GM12801 (cell line): ENCODE results near the gene RPLP1.
A peak's percentile ranks its signal among the peaks of the same experiment; 100 is the strongest.

Experiments used
- TF ChIP-seq, protein P1 (sequence below): IDR thresholded peaks from one replicate; pipeline ENCODE4 v1.5.1; 2011; ENCODE audit warnings: control low read depth; ENCODE audit not compliant: insufficient read length; ENCODE audit errors: extremely low read depth

RPLP1 gene

DNA sequence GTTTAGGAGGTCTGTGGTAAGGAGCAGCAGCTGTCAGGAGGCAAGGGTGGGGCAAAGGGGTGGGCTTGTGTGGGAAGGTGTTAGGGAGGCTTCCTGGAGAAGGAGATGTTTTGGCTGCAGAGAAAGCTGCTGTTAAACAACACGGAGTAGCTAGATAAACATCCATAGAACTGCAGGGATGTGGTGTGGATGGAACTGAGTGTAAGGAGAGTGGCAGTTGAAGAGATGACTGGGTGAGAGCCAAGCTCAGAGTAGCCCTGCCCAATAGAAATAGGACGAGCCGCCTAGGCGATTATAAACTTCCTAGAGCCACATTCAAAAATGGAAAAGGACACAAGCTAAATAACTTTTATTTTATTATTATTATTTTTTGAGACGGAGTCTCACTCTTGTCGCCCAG lies 19.9 kb downstream of the RPLP1 start:
- TF ChIP-seq, protein P1, sequence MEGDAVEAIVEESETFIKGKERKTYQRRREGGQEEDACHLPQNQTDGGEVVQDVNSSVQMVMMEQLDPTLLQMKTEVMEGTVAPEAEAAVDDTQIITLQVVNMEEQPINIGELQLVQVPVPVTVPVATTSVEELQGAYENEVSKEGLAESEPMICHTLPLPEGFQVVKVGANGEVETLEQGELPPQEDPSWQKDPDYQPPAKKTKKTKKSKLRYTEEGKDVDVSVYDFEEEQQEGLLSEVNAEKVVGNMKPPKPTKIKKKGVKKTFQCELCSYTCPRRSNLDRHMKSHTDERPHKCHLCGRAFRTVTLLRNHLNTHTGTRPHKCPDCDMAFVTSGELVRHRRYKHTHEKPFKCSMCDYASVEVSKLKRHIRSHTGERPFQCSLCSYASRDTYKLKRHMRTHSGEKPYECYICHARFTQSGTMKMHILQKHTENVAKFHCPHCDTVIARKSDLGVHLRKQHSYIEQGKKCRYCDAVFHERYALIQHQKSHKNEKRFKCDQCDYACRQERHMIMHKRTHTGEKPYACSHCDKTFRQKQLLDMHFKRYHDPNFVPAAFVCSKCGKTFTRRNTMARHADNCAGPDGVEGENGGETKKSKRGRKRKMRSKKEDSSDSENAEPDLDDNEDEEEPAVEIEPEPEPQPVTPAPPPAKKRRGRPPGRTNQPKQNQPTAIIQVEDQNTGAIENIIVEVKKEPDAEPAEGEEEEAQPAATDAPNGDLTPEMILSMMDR: no peak

DNA sequence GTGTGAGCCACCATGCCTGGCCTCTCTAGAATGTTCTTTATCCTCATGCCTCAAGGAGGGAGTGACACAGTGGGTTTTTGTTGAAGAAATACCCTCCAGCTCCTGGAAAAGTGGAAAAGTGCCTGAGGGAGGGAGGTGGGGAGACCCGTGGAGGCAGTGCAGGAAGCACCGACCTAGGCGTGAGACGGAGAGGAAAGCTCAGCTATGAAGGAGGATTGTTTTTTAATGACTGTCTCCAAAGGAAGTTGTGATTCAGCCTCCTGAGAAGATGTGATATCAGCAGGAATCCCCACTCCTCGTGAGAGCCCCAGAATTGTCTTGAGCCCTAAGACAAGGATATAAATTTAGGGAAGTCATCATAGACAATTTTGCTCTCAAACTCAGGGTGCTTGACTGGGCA lies 21.7 kb downstream of the RPLP1 start:
- TF ChIP-seq, protein P1: no peak

DNA sequence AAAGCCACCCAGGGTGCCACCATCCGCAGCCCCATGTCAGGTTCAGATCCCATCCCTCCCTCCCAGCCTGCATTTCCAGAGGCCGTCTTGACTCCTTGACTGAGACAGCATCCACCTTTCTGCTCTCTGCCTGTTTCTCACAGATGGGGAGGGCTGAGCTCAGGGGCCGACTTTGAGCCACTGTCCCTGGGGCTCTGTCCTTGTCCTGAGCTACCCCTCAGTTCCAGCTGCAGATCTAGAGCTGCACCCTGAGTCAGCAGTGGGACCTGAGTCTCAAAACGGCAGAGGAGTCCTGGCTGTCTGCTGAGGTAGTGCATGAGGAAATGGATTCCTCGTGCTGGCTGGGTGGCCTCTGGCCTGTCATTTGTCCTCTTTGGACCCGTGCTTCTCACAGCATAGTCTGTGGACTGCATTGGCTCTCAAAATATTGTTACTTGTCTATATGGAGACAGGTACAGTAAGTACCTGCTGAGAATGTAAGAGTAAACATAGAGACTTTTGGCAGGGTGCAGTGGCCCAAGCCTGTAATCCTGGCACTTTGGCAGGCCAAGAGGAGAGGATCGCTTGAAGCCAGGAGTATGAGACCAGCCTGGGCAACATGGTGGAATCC lies 22.3 kb downstream of the RPLP1 start:
- TF ChIP-seq, protein P1: no peak

DNA sequence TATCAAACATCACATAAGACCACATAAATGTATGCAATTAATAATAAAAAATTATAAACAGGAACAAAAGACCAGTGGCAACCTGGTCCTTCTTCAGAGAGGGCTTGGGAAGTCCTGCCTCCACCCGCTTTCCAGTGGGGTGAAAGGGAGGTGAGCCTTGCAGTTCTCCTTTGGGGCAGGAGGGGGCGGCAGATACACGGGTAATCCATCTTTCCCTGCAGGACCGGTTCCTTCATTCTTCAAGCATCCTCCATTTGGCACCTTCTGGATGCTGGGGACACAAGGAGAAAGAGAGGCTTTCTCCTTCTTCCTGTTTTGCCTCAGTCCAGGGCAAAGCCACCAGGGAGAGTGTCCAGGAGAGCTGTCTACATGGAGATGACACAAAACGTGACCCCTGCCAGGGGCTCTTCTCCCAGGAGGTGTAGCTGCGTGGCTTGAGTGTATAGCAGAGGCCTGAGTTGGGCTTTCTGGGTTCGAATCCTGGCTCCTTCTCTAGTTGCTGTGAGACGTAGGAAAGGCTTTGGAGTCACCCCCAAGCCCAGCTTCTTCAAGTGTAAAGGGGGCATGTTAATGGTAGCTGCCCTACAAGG lies 23.2 kb downstream of the RPLP1 start:
- TF ChIP-seq, protein P1: peak; percentile 71

DNA sequence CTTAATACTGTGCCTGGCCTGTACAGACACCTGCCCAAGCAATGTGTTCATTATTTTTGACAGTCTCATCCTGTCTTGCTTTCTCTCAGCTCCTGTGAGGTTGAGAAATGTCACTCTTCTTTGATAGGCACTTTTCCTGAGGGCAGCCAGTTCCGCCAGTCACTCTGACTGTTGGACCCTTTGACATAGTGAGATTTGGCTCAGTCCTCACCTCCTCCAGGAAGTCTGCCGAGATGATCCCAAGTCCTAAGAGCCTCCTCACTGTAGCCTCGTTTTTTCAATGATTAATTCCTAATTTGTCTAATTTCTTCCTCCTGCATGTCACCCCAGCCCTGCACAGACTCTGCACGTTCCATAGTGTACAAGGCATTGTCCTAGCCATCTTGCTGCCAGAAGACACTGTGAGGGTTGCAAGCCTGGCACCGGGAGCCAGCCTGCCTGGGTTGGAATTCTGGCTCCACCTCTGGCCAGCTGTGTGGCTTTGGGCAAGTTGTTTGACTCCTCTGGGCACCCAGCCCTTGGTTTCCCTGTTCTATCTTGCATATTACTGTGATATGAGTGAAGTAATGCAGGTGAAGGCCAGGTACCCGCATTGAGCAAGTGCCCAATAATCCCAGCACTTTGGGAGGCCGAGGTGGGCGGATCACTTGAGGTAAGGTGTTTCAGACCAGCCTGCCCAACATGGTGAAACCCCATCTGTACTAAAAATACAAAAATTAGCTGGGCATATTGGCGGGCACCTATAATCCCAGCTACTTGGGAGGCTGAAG lies 24.3 kb downstream of the RPLP1 start:
- TF ChIP-seq, protein P1: no peak

DNA sequence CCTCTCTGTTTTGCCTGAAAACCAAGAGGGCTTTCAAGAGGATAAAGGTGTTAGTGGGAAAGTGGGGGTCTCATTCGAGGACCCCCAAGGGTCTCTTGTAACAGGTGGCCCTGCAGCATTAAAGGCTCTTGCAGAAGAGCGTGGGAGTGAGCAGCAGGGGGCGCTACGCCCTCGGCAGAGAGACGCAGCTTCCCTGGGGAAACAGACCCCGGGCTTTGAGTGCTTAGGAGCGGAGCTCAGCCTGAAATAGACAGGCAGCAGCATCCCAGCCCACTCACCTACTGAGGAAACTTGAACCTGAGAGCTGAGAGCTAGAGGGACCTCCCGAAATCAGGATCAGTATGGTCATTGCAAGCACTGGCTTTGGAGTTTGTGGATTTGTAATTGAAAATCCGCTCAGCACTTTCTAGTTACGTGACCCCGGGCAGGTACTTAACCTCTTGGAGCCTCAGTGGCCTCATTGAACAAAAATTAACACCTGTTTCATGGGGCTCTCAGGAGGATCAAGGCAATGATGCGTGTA lies 25.7 kb downstream of the RPLP1 start:
- TF ChIP-seq, protein P1: no peak

DNA sequence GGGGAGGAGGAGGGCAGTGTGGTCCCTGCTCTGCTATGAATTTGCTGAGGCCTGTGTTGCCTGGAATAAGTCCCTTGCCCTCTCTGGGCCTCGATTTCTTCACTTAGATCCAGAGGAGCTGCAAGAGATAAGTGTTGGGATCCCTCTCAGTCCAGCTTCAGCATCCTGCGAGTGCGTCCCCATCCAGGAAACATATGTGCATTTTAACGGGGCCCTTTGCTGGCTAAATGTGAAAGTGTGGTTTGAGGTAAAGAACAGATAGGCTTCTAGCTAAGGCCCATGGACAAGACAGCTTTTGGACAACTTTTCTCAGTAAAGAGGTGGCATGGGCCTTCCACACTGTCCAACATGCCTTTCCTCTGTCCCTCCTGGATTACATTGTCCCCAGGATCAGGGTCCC lies 26.5 kb downstream of the RPLP1 start:
- TF ChIP-seq, protein P1: no peak
